SH-SY5Y (cell line): ENCODE results near the gene GEN1.
A peak's percentile ranks its signal among the peaks of the same experiment; 100 is the strongest.

Experiments
- GATA2 ChIP-seq: IDR thresholded peaks from 2 replicates; pipeline ENCODE4 v1.6.1; 2011; ENCODE audit warnings: mild to moderate bottlenecking, low read depth, low read length
- GATA3 ChIP-seq: IDR thresholded peaks from 2 replicates; pipeline ENCODE4 v1.6.1; 2011; ENCODE audit warnings: low read depth, mild to moderate bottlenecking, low read length, moderate library complexity

GEN1 gene, protein sequence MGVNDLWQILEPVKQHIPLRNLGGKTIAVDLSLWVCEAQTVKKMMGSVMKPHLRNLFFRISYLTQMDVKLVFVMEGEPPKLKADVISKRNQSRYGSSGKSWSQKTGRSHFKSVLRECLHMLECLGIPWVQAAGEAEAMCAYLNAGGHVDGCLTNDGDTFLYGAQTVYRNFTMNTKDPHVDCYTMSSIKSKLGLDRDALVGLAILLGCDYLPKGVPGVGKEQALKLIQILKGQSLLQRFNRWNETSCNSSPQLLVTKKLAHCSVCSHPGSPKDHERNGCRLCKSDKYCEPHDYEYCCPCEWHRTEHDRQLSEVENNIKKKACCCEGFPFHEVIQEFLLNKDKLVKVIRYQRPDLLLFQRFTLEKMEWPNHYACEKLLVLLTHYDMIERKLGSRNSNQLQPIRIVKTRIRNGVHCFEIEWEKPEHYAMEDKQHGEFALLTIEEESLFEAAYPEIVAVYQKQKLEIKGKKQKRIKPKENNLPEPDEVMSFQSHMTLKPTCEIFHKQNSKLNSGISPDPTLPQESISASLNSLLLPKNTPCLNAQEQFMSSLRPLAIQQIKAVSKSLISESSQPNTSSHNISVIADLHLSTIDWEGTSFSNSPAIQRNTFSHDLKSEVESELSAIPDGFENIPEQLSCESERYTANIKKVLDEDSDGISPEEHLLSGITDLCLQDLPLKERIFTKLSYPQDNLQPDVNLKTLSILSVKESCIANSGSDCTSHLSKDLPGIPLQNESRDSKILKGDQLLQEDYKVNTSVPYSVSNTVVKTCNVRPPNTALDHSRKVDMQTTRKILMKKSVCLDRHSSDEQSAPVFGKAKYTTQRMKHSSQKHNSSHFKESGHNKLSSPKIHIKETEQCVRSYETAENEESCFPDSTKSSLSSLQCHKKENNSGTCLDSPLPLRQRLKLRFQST

DNA sequence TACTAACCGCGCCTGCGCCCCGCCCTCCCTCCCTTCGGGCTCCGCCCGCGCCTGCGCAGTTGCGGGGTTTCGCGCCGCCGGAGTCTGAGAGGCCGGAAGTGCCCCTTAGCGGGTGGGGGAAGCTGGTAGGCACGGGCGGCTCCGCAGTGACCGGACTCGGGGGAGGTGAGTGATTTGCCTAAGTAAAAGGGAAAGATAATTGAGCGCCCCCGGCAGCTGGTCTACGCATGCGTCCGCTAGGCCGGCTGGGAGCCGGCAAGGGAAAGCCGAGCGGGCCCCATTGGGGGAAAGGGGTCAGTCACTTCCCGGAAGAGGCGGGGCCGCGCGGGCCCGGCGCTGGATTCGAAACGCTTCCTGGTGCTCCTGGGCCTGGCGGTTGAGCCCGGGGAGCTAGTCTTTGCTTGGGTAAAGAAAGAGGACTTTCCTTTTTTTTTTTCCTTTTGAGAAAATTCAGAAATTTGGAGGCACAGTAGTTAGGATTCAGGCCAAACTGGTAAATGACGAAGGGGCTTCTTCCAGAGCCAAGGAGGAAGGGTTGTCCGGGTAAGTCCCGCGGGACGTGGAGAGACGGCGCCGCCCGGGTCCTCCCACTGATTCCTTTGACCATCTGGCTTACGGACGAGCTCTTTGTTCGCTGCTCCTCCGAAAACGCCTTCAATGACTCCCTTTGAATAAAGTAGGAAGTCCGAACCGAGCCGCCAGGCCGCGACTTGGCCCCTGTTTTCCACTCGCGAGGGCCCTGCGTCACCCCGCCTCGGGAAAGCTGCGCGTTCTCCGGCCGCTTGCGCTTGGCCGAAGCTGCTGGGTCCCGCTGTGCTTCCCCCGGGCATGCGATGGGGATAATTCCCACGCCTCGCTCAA, at the start of gene GEN1, which contains the start of gene SMC6:
GEN1 (plus strand) TSS at position 336 of the 861 bp plus-strand sequence. CDS start 5,806 bp downstream, outside the sequence.
SMC6 (minus strand) TSS at position 8 of the 861 bp plus-strand sequence. CDS start 7,864 bp downstream, outside the sequence.
- TF ChIP-seq GATA3 (no peak), GATA2 (peak; percentile 17; the same call in 1 of the 2 replicates)

DNA sequence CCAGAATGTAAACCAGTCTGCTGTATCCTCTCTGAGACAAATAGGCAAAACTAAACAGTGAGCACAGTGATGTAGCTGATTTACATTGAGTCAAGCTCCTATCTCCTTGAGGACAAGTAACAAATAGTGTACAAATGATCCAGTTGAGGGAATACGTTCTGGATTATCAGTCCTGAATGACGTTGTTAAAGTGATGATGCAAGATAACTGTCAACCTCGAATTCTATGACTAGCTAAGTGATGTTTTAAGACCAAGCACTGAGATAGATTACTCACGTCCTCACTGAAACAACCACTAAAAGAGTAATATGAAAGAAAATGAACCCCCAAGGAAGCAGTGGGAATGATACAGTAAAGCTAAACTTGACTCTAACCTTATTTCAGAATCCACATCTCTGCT, 47.1 kb upstream of the GEN1 start:
- no peak for TF ChIP-seq GATA2
- TF ChIP-seq GATA3, result no peak

DNA sequence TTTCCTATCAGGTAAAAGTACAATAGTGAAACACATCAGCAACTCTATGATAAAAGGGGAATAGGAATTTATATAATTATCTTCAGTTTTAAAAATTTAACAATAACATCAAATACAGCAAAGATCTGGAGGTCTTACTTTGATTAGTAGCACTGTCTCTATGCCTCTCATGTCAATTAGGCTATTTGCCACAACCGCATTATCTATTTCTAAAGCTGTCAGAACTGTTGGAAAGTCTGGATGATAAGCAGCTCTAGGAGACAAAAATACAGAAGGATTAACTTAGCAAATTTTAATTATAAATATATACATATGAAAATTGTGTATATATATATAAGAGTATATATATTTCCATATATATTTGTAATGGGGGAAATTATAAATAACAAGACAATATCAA, 45.4 kb upstream of the GEN1 start:
- TF ChIP-seq GATA2 (no peak), GATA3 (no peak)

DNA sequence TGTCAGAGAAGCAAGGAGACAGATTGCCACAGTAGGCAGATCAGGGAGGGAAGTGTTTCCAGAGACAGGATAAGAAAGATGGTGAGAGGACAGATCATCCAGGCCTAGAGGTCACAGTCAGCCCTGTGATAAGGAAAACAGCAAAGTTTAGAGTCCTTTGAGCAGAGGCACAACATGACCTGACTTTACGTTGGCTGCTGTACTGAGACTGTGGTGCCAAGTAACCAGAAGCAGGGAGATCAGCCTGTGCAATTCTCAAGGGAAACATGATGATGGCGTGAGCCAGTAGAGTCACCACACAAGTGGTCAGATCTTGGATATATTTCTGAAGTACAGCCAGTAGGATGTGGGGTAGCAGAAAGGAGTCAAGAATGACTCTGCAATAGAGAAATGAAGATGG, 44.0 kb upstream of the GEN1 start:
- TF ChIP-seq GATA3, result no peak
- TF ChIP-seq GATA2, result no peak

DNA sequence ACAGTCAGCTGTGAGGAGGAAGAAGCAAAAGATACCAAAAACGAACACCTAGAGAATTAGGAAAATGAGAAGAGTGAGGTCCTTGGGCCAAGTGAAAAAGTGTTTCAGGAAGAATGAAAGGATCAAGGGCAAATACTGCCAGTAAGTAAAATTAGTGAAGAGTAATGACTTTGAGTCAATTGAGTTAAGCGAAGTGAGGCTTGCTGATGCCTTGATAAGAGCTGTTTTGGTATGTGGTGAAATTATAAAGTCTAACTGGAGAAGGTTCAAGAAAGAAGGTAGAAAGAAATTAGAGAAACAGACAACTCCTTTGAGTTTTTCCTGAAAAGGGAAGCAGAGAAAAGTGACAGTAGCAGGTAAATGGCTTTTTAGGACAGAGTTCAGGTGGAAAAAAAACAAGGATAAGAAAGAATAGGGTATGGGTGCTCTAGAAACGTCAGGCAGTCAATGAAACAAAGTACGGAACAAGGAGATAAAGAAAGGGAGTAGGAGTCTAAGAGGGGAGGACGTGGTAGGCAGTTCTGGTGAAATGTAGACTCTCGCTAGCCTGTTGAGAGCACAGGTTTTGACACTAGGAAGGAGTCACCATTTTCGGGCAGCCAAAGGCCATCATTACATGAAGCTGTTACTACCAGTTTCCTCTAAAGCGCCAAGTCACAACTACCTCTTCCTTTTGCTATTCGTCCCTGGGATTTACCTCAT, 43.2 kb upstream of the GEN1 start:
- TF ChIP-seq GATA2, result no peak
- TF ChIP-seq GATA3, result no peak

DNA sequence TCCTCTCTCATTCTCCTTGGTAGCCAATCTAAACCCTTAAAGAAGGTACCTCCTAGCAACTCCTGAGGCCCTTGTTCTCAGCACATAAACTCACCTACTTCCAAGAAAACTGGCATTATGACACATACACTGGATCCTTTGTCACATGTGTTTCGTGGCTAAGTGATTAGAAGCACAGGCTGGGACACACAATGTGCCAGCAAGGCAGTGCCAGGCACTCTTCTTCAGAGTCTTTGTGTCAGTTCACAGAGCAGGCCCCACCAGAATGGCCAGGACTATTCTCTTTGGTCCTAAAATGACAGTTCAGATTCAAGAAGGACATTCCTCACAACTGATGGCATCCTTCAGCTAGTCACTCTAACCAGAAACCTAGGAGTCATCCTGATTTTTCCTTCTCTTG, 40.6 kb upstream of the GEN1 start:
- TF ChIP-seq GATA3, result no peak
- no peak for TF ChIP-seq GATA2

DNA sequence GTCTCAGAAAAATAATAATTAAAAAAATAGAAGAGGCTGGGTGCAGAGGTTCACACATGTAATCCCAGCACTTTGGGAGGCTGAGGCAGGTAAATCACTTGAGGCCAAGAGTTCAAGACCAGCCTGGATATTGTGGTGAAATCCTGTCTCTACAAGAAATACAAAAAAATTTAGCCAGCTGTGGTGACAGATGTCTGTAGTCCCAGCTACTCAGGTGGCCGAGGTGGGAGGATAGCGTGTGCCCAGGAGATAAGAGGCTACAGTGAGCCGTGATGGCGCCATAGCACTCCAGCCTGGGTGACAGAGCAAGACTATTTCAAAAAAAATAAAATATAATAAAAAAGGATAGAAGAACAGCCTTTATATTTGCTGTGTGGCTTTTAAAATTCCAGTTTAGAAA, 36.3 kb upstream of the GEN1 start:
- TF ChIP-seq GATA2, result no peak
- no peak for TF ChIP-seq GATA3

DNA sequence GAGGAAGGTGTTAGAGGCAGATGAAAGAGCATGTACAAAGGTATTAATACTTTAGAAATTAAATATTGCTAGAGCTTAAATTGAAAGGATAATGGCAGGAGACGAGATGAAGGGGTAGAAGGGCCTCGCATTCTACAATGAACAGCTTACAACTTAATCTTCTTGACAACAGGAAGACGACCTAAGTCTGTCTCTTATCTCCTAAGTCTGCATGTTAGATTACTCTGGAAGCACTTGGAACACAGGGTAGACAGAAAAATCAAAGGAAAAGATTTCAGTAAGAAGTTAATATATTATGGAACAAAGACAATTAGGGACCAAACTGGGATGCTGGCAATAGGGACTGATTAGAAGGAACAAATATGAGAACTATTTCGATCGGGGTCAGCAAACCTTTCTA, 35.2 kb upstream of the GEN1 start:
- TF ChIP-seq GATA2 (no peak), GATA3 (no peak)

DNA sequence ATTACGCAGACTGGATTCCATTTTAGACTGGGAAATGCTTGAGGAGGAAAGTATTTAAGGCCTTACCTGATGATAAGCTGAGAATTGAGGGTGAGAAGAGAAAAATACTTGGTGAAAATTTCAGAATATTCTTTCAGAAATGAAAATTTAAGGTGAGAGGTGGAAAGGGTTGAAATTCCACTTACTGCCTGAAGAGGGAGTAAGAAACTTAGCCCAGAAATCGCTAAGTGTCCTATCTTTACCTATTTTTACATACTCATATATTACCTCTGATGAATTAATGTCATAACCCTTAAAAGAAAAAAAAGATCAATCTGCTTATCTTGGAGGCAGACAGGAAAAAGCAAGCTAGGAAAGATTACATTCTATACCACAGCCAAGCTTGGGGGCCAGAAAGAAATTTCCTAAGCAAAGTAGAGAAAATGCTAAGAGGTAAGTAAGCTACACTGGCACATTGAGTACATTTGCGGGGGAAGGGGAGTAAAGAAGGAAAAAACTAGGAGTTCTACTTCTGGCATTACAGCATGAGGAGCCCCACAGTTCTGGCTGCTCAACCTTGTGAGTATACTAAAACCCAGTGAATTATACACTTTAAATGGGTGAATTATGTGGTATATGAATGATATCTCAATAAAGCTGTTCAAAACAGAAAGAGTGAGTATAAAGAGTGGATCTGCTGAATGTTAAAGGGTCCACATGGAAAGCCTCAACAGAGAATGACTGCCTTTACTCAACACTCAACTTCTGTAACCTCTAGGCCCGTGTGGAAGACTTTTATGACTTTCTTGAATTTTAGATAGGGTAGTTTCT, 34.2 kb upstream of the GEN1 start:
- no peak for TF ChIP-seq GATA3

DNA sequence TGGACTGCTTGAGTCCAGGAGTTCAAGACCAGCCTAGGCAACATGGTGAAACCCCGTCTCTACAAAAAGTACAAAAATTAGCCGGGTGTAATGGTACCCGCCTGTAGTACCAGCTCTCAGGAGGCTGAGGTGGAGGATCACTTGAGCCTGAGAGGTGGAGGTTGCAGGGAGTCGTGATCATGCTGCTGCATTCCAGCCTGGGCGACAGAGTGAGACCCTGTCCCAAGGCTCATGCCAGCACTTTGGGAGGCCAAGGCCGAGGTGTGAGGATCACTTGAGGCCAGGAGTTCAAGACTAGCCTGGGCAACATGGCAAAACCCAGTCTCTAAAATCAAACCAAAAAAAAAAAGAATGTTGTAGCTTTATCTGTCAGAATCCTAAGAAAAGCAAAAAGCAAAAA, 25.7 kb upstream of the GEN1 start:
- TF ChIP-seq GATA2 (no peak), GATA3 (no peak)

DNA sequence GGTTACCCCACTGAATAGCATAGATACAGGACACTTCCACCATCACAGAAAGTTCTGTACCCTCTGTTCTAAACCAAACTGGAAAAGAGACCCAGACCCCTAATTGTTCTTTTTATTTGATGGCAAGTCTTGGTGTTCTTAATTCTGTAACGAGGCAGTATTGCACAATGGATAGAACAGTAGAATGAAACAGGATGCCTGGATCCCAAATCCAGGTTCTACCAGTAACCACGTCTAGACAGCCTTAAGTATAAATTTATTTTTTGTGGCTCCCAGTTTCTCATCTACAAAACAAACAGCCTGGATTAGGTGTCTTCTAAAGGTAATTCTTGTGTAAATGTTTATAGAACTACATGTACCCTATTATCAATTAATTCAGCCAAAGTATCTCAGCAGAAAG, 24.1 kb upstream of the GEN1 start:
- TF ChIP-seq GATA3 (no peak), GATA2 (no peak)

DNA sequence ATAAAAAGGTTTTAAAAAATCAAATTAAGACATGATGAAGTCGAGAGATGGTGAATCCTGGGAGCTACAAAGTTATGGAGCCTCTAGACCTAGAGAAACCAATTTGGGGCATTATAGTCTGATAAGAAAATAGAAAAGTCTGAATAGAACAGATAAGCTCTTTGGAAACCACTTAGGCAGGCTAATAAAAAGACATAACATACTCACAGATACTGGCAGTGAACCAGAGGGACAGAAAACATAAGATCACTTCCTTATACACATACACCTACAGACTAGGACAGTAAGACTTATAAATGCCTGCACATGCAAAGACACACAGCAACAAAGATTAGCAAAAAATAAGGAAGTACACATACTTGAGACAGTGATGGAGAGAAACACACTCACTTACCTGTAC, 20.3 kb upstream of the GEN1 start:
- TF ChIP-seq GATA3 (no peak), GATA2 (no peak)

DNA sequence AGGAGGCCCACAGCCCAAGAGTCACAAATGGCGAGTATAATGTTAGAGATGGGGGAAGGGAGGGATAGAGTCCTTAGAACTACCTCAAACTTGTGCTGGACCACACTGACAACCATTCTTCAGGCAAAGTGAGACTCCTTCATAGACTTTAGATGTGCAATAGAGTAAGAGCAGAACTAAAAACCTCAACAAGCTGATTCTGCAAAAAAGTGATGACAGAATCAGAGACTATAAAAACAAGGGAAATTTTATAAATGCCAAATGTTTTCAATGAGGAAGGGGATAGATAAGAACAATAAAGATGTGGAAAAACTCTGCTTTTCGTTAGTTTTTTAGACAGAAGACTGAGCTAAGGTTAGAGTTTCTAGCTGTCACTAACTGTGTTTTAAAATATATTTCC, 18.1 kb upstream of the GEN1 start:
- TF ChIP-seq GATA3 (no peak), GATA2 (no peak)

DNA sequence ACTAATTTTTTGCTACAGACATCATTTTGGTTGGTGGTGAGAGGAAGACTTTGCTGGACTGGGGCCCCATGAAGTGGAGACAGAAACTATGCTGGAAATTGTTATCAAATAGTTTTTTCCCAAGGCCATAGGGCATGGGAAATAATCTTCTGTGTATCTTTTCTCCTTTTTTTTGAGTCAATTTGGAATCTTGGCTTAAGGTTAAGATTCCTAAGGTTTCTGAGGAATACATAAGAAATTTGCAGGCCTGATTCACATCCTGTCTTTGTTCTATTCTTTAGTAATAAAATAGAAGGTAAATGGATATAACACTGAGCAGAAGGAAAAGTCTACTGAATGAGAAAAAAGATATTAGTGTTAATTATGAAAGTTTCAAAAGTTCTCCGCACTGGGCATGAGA, 16.9 kb upstream of the GEN1 start:
- TF ChIP-seq GATA2, result no peak
- TF ChIP-seq GATA3, result no peak

DNA sequence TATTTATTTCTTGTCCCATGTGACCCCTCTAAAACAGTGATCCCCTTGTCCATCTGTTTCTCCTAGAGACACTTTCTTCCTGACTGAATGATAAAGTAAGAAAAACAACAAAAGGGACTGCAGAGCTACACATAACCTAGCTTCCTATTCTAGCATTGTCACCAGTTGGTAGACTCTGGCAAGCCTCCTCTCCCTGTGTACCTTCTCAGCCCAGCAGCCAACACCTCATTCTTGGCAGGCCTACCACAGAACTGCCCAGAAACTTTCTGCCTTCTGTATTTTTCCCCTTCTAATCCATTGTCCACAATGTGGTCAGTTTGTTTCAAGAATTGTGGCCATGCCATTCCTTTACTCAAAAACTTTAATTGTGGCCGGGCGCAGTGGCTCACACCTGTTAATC, 13.7 kb upstream of the GEN1 start:
- no peak for TF ChIP-seq GATA3
- TF ChIP-seq GATA2, result no peak
